ENCODE data around the gene GPR150. TPM values are rescaled to one million over a fixed set of nuclear protein-coding genes. Genes with fewer than 3 reads are reported as not detected.
"Not testable (repeated sequence)": the region's sequence is repeated elsewhere in the genome, so short reads cannot be mapped to it uniquely, and the experiment has no call there.

The GPR150 gene
- total and polyA plus RNA-seq, 2 of the 4 experiments (the other 2 are of a cell fraction), result under 0.01 to 0.10 TPM

DNA sequence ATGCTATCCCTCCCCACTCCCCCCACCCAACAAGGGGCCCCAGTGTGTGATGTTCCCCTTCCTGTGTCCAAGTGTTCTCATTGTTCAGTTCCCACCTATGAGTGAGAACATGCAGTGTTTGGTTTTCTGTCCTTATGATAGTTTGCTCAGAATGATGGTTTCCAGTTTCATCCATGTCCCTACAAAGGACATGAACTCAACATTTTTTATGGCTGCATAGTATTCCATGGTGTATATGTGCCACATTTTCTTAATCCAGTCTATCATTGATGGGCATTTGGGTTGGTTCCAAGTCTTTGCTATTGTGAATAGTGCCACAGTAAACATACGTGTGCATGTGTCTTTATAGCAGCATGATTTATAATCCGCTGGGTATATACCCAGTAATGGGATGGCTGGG is 13.1 kb downstream of the GPR150 start:
- H2BK120ac ChIP-seq (ENCODE audit: low read depth, low read length); BruUV-seq (replicated peaks); H3K23ac ChIP-seq (ENCODE audit: low read depth, low read length); H2BK15ac ChIP-seq (ENCODE audit: low read depth, low read length); H4K5ac ChIP-seq (ENCODE audit: low read depth, low read length); H2AFZ ChIP-seq (replicated peaks; ENCODE audit: low read length, poor library complexity); H2AK9ac ChIP-seq (replicated peaks; ENCODE audit: low read depth, low read length, poor library complexity); dilution Hi-C loops (cut with HindIII; ENCODE audit: low sequenced_read_pairs, unreplicated experiment); H3K4ac ChIP-seq (ENCODE audit: low read depth, low read length); H3K4me1 ChIP-seq (ENCODE audit: control insufficient read depth, insufficient read depth, low read length); H3K27ac ChIP-seq (ENCODE audit: insufficient read depth, low read length); H3K79me1 ChIP-seq (ENCODE audit: low read depth in 1 of 2, low read length in 2 of 2); H3K56ac ChIP-seq (ENCODE audit: extremely low read depth, insufficient read depth, low read length); H2AK5ac ChIP-seq (ENCODE audit: low read depth, low read length); H4K20me1 ChIP-seq (ENCODE audit: insufficient read depth, low read length); H3K4me3 ChIP-seq (ENCODE audit: insufficient read depth, low read depth, low read length); POLR2A ChIA-PET (ENCODE audit: unreplicated experiment); H3K4me2 ChIP-seq (ENCODE audit: low read depth, low read length); CTCF ChIA-PET; intact Hi-C loops (cut with micrococcal nuclease); H4K91ac ChIP-seq (ENCODE audit: insufficient read depth, low read depth, low read length); DNase-seq; H3K9me1 ChIP-seq (ENCODE audit: insufficient read depth, low read length); H3K14ac ChIP-seq (replicated peaks; ENCODE audit: low read depth, low read length); H3K18ac ChIP-seq (ENCODE audit: low read depth, low read length); H3K36me3 ChIP-seq (ENCODE audit: control insufficient read depth, insufficient read depth, low read length); H3K9ac ChIP-seq (ENCODE audit: low read depth, low read length); H2BK20ac ChIP-seq (ENCODE audit: low read depth, low read length); H3K9me3 ChIP-seq (ENCODE audit: control insufficient read depth, insufficient read depth, low read length); H3K27me3 ChIP-seq (ENCODE audit: control insufficient read depth, insufficient read depth, low read length); H2BK5ac ChIP-seq (ENCODE audit: low read depth, low read length, poor library complexity, severe bottlenecking); H4K8ac ChIP-seq (ENCODE audit: low read depth in 2 of 2, low read length in 2 of 2); ATAC-seq (ENCODE audit: low read depth): not testable (repeated sequence)
- in situ Hi-C loops (cut with MboI; ENCODE audit: low sequenced_read_pairs), result loop anchor here (25.0 kb wide), 1 partner anchor 679 kb away; no protein-coding TSS in a partner anchor
- no CpG with 5 or more reads among the region's 2 CpGs for WGBS, 2 experiments (ENCODE audit: extremely low coverage in 2 of 2, insufficient read length in 1 of 2)

All from IMR-90 (cell line).